ENCODE results near the gene CCT7.

- TF ChIP-seq SPI1 (IDR thresholded peaks at IDR 0.05; ENCODE audit: borderline replicate concordance, low read depth) (no peak), CTCF (IDR thresholded peaks at IDR 0.05; ENCODE audit: insufficient read depth, low read length) (no peak), GABPA (IDR thresholded peaks at IDR 0.05; ENCODE audit: low read depth) (no peak)
Observed at GRCh38 chr2:73282924-73283544, 48.9 kb downstream of the CCT7 start.

Data from HL-60 (cell line).